ENCODE measurements around the gene STAP2.

The STAP2 gene

DNA sequence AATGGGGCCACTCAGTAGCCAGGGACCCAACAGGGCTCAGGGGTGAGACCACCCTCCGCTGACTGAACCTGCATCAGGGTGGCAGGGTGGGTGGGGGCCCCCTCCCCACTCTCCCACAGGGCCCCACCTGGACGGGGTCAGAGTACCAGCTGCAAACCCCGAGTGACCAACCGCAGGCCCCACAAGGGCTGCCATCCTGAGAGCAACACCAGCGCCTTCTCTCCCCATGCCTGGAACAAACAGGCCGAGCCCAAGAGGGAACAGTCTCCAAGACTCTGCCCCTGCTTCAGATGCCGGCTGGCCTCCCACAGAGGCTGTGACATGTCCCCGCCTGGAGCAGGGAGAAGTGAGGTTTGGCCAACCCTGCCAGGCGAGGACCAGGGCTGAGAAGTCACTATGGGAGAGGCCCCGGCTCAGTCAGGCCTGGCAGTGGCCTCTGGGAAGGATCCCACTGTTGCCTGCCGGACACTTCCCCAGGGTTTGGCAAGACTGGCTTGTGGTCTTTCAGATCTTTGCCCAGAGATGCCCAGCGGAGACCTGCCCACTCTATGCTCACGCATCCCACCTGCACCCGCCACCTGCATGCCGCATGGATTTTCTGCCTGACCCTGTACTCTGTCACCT lies 31.9 kb upstream of the STAP2 start:
- DNase-seq (ENCODE audit: low read depth): no peak

GRCh38 chr19:4369888-4370260 lies 31.2 kb upstream of the STAP2 start:
- no peak for DNase-seq (ENCODE audit: low read depth)

DNA sequence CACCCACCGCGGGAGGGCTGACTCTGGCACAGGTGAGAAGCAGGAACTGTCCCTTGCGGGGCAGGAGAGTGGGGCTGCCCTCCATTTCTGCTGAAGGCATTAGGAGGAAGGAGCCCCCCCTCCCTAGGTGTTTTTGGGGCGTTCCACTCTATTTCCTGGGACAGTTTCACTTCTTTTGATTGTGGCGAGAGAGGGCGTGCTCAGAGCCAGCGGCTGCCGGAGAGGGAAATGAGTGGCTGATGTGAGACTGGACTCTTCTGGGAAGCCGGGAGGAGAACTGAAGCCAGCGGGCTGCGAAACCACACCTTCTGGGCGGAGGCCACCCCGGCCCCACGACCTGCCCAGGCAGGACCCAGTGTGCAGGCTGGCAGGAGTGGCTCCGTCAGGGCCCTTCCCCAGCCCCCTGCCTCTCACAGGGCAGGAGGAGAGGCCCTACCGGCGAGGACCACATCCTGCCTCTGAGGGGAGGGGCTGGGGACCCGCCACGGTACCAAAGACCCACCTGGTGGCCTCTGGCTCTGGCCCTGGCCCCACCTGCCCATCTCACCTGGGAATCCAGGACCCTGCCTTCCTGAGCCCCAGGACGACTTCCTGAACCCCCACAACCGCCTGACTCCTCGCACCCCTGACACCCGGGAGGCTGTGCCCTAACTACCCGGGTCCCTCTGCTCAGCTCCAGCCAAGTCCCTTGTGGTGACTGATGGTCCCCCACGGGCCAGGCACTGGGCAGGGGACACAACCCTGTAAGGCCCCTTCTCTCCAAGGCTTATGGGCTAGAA lies 30.7 kb upstream of the STAP2 start:
- no peak for DNase-seq (ENCODE audit: low read depth)

- DNase-seq (ENCODE audit: low read depth): no peak
These were observed 29.6 kb upstream of the STAP2 start for GRCh38 chr19:4368128-4368820.

DNA sequence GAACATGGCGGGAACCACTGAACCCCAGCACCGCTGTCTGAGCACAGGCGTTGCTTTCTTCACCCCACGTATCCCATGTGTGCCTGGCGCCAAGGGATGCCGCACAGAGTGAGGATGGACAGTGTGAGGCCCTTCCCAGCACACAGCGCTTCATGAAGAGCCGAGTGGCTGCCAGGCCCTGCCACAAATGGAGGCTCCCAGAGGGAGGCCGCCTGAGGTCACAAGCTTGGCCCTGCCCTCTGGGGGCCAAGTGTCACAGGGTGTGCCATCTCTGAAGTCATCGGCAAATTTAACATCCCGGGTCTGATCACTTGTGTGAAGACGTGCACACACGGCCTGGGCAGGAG lies 29.1 kb upstream of the STAP2 start:
- no peak for DNase-seq (ENCODE audit: low read depth)

- DNase-seq (ENCODE audit: low read depth): no peak
These were observed 28.7 kb upstream of the STAP2 start for GRCh38 chr19:4367336-4367723.

- DNase-seq (ENCODE audit: low read depth): no peak
These were observed 28.2 kb upstream of the STAP2 start for GRCh38 chr19:4366666-4367335.

- DNase-seq (ENCODE audit: low read depth): no peak
These were observed 27.4 kb upstream of the STAP2 start for GRCh38 chr19:4365791-4366665.

DNA sequence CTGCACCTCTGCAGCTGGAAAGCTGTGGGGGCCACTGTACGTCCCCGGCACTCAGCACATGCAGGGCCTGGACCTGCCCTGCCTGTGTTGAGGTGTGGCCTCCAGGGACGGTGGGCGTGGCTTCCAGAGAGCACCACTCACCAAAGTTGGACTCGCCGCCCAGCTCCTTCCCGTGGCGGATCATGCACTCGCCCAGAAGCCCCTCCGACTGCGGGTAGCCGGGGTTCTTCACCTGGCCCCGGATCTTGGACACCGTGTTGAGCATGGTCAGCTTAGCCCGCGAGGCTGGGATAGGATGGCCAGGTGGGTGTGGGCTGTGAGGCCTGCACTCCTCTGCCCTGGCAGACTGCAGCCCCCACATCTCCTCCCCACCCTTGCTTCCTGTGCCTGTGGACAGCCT lies 26.7 kb upstream of the STAP2 start:
- no peak for DNase-seq (ENCODE audit: low read depth)

DNA sequence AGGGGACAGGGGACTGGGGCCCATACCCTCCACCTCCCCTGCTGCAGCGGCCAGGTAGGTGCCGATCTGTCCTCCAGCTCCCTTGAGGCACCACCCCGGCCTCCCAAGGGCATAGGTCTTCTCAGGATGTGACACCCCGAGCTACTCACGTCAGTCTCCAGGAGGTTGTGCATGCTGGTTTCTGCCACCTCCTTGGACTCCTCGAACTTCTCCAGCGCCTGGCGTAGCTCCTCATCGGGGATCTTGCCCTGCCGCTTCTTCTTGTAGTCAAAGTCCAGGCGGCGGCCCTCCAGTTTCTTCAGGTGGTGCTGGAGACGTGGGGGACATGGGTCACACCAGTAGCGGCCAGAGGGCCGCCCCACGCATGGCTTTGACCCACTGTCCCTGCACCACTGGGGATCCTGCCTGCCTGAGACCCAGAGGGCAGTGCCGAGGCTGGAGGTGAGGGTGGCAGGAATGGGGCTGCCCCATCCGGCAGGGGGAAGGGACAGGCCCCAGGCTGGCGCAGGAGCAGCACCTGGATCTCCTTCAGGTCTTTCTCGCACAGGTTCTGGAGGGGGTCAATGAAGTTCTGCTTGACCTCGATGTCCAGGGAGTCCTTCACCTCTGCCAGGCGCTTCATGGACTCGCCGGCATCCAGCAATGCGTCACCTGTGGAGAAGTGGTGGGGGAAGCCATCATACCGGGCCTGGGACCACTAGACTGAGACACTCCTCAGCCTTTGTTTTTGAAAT lies 25.1 kb upstream of the STAP2 start:
- no peak for DNase-seq (ENCODE audit: low read depth)

GRCh38 chr19:4362831-4363545 lies 24.4 kb upstream of the STAP2 start:
- DNase-seq (ENCODE audit: low read depth): peak; percentile 44

DNA sequence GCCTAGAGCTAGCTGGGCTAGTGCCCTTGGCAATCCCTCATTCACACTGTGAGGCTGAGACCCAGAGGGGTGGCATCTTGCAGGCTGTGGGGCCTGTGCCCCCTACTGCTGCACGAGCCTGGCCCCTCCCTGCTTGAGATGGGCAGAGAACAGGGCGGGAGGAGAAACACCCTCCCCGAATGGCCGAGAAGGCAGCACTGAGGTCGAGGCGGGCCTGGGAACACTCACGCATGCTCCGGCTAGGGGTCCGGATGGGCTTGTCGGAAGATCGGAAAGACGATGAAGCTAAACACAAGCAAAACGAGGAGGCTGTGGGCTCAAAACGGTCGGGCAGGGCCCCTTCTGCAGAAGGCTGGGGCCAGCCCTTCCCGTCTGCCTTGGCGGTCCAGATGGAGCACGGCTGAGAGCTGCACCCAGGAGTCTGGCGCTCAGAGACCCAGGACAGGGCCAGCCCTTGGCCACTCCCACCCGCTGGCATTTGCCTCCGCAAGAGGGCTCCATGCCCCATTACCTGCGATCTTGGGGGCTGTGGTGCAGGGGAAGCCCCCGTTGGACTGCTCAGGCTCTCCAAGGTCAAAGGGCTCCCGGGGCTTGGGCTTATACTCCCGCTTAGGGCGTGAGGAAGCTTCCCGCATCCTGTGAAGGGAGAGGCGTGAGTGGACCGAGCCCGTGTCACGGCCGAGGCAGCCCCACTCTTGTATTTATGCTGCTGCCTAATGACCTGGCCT lies 23.6 kb upstream of the STAP2 start:
- DNase-seq (ENCODE audit: low read depth): no peak

- DNase-seq (ENCODE audit: low read depth): no peak
These were observed 22.8 kb upstream of the STAP2 start for GRCh38 chr19:4361152-4362046.

- no peak for DNase-seq (ENCODE audit: low read depth)
These were observed 22.1 kb upstream of the STAP2 start for GRCh38 chr19:4360641-4361151.

- no peak for DNase-seq (ENCODE audit: low read depth)
These were observed 21.5 kb upstream of the STAP2 start for GRCh38 chr19:4360081-4360569.

- no peak for DNase-seq (ENCODE audit: low read depth)
These were observed 21.0 kb upstream of the STAP2 start for GRCh38 chr19:4359627-4360000.

DNA sequence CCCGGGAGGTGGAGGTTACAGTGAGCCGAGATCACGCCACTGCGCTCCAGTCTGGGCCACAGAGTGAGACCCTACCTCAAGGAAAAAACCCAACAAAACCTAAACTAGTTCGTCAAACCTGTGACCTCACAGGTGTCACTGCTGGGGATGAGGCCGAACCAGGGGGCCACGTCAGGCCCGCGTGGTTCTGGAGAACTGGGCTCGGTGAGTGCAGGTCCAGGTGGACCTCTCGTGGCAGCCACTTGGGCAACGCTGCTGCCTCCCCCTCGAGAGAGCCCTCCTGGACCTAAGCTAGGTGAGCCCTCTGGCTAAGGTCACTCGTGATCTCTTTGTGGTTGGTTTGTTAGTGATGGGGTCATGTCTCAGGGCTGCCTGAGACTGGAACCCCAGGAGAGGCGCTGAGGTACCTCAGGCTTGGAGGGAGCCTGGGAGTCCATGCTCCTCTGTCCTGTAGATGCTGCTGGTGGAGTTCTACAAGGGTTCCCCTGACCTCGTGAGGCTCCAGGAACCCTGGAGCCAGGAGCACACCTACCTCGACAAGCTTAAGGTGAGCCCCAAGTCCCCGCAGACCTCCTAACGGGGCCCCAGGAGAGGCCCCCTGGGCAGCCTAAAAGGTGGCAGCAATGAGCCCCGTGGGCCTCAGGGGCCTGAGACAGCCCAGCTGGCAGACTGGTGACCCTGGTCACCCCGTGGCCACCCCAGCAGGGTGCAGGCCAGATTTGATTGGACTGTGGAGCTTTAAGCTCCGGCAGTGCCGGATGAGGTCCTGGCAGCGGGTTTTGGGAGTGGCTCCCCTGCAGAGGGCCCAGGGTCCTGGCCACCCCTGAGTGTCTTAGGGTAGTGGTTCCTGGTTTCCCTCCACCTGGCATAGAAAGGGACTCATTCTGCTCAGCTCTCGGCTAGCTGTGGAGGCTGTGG lies 20.3 kb upstream of the STAP2 start:
- DNase-seq (ENCODE audit: low read depth): no peak

All from ELR (cell line).